ENCODE data around the gene BLOC1S6. TPM values are rescaled to one million over a fixed set of nuclear protein-coding genes. Genes with fewer than 3 reads are reported as not detected.
A peak's percentile ranks its signal among the peaks of the same experiment; 100 is the strongest.

BLOC1S6 gene
- total and polyA plus RNA-seq, 9 of the 15 experiments (the other 6 are each of a cell fraction or from before 2014, with no cell fraction given), result 18.2 to 72.4 (median 38.4) TPM

DNA sequence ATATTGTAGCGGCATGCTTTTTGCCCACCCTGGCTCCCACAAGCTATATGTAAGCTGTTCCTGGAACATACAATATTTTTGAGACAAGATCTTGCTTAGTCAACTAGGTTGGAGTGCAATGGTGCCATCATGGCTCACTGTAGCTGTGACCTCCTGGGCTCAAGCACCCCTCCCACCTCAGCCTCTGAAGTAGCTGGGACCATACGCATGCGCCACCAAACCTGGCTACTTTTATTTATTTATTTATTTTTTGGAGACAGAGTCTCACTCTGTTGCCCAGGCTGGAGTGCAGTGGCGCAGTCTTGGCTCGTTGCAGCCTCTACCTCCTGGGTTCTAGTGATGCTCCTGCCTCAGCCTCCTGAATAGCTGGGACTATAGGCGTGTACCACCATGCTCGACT, 41.0 kb downstream of the BLOC1S6 start:
- WGBS (ENCODE audit: insufficient coverage, low coverage, missing lambda C conversion rate), result 4% methylated on average over 7 of the region's 7 CpGs
- Histone ChIP-seq H3K4me2 (ENCODE audit: insufficient read depth, low read length) (no peak overlapping the region), H3K79me2 (ENCODE audit: control insufficient read depth, insufficient read depth, low read length) (no peaks in the 10 kb centered on the region), H3K4me1 (replicated peaks in 1 of 2; ENCODE audit: control insufficient read depth in 2 of 2, insufficient read depth in 2 of 2, low read length in 2 of 2) (no peaks in the 10 kb centered on the region), H2AFZ (ENCODE audit: low read depth, low read length) (no peak overlapping the region), H3K27me3 (ENCODE audit: control insufficient read depth in 2 of 2, insufficient read depth in 2 of 2, low read length in 2 of 2) (no peaks in the 10 kb centered on the region; a peak in 2 of 5 replicates), H4K20me1 (replicated peaks; ENCODE audit: control insufficient read depth, insufficient read depth, low read length) (no peaks in the 10 kb centered on the region), H3K27ac (ENCODE audit: extremely low read depth, low read depth, low read length) (no peak overlapping the region), H3K36me3 (ENCODE audit: control insufficient read depth, insufficient read depth, low read length) (no peaks in the 10 kb centered on the region), H3K4me3 (no peak overlapping the region), H3K9me1 (ENCODE audit: control insufficient read depth, insufficient read depth, low read length) (no peaks in the 10 kb centered on the region), H3K9me3 (replicated peaks; ENCODE audit: control insufficient read depth, insufficient read depth, low read depth, low read length) (no peaks in the 10 kb centered on the region), H3K9ac (ENCODE audit: insufficient read depth in 1 of 2, low read depth in 2 of 2, low read length in 2 of 2) (no peak overlapping the region)
- in situ Hi-C loops (cut with MboI), result no loop called here
- FAIRE-seq (no peak), ATAC-seq (no peak), DNase-seq (ENCODE audit: extremely low read depth in 1 of 4, low spot score in 3 of 4) (no peak)
- ChIA-PET POLR2A (interaction anchor here (0.8 to 1.0 kb wide), 2 partner anchors 10 to 23 kb away, joined by 3 read pairs; no protein-coding TSS in a partner anchor), CTCF (ENCODE audit: low intra/inter-chr PET ratio) (no interaction called here)
- no peak for TF ChIP-seq ZNF184 (CRISPR knock-in tag; IDR thresholded peaks at IDR 0.05)
- TF ChIP-seq NRF1 (conservative IDR thresholded peaks at IDR 0.05 in 1 of 2, IDR thresholded peaks at IDR 0.05 in 1 of 2), result peak; percentile 79 to 80
- no peak for TF ChIP-seq LARP7 (IDR thresholded peaks at IDR 0.05)
- intact Hi-C loops (cut with micrococcal nuclease), result no loop called here
- BruUV-seq (replicated peaks), result no TSS peak

DNA sequence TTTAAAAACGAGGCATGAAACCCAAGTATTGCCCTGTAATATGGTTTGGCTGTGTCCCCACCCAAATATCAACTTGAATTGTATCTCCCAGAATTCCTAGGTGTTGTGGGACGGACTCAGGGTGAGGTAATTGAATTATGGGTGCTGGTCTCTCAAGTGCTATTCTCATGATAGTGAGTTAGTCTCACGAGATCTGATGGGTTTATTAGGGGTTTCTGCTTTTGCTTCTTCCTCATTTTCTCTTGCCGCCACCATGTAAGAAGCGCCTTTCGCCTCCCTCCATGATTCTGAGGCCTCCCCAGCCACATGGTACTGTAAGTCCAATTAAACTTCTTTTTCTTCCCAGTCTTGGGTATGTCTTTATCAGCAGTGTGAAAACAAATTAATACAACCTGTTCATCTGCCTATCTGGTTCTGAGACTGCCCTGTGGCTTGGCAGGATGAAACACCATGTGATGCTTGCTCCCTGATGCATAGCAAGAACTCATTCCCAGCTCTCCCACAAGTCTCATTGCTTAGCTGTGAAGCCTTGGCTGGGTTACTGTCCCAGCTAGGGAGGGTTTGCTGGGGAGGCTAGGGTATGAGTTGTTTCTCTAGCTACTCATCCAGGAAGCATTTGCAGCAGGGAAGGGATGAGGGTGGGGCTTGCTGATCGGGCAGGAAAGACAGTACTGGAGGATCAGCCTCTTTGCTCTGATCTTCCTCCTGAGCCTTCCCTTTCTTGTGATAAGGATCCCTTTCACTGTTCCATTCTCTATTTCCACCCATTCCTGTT, 43.9 kb downstream of the BLOC1S6 start:
- no TSS peak for BruUV-seq (replicated peaks)
- H3K27ac ChIP-seq (ENCODE audit: extremely low read depth, low read depth, low read length), result no peak overlapping the region
- intact Hi-C loops (cut with micrococcal nuclease), result no loop called here

More for the DNA sequence above, 43.9 kb downstream of the BLOC1S6 start:
- FAIRE-seq (no peak), ATAC-seq (no peak), DNase-seq (ENCODE audit: extremely low read depth in 1 of 4, low spot score in 3 of 4) (no peak)
- H3K9me3 ChIP-seq (replicated peaks; ENCODE audit: control insufficient read depth, insufficient read depth, low read depth, low read length), result no peaks in the 10 kb centered on the region
- no peaks in the 10 kb centered on the region for H3K79me2 ChIP-seq (ENCODE audit: control insufficient read depth, insufficient read depth, low read length)
- 17% methylated on average over 7 of the region's 7 CpGs for WGBS (ENCODE audit: insufficient coverage, low coverage, missing lambda C conversion rate)
- no peaks in the 10 kb centered on the region for H3K36me3 ChIP-seq (ENCODE audit: control insufficient read depth, insufficient read depth, low read length)
- no peak overlapping the region for H3K9ac ChIP-seq (ENCODE audit: insufficient read depth in 1 of 2, low read depth in 2 of 2, low read length in 2 of 2)
- 0 out of 2 replicates have a peak overlapping the region, but pooled peaks have one; percentile 26 for H2AFZ ChIP-seq (ENCODE audit: low read depth, low read length)
- no peak overlapping the region for H3K4me3 ChIP-seq
- H4K20me1 ChIP-seq (replicated peaks; ENCODE audit: control insufficient read depth, insufficient read depth, low read length), result no peaks in the 10 kb centered on the region
- TF ChIP-seq, protein P1, sequence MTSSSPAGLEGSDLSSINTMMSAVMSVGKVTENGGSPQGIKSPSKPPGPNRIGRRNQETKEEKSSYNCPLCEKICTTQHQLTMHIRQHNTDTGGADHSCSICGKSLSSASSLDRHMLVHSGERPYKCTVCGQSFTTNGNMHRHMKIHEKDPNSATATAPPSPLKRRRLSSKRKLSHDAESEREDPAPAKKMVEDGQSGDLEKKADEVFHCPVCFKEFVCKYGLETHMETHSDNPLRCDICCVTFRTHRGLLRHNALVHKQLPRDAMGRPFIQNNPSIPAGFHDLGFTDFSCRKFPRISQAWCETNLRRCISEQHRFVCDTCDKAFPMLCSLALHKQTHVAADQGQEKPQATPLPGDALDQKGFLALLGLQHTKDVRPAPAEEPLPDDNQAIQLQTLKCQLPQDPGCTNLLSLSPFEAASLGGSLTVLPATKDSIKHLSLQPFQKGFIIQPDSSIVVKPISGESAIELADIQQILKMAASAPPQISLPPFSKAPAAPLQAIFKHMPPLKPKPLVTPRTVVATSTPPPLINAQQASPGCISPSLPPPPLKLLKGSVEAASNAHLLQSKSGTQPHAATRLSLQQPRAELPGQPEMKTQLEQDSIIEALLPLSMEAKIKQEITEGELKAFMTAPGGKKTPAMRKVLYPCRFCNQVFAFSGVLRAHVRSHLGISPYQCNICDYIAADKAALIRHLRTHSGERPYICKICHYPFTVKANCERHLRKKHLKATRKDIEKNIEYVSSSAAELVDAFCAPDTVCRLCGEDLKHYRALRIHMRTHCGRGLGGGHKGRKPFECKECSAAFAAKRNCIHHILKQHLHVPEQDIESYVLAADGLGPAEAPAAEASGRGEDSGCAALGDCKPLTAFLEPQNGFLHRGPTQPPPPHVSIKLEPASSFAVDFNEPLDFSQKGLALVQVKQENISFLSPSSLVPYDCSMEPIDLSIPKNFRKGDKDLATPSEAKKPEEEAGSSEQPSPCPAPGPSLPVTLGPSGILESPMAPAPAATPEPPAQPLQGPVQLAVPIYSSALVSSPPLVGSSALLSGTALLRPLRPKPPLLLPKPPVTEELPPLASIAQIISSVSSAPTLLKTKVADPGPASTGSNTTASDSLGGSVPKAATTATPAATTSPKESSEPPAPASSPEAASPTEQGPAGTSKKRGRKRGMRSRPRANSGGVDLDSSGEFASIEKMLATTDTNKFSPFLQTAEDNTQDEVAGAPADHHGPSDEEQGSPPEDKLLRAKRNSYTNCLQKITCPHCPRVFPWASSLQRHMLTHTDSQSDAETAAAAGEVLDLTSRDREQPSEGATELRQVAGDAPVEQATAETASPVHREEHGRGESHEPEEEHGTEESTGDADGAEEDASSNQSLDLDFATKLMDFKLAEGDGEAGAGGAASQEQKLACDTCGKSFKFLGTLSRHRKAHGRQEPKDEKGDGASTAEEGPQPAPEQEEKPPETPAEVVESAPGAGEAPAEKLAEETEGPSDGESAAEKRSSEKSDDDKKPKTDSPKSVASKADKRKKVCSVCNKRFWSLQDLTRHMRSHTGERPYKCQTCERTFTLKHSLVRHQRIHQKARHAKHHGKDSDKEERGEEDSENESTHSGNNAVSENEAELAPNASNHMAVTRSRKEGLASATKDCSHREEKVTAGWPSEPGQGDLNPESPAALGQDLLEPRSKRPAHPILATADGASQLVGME (CRISPR knock-in tag; IDR thresholded peaks at IDR 0.05), result no peak
- TF ChIP-seq ZNF778 (CRISPR knock-in tag; IDR thresholded peaks at IDR 0.05) (no peak), CBFB (CRISPR knock-in tag; IDR thresholded peaks at IDR 0.05) (no peak), ZNF766 (CRISPR knock-in tag; conservative IDR thresholded peaks at IDR 0.05) (peak; percentile 86)
- POLR2A ChIA-PET, result interaction anchor here (1.2 kb wide), 1 partner anchor 14 kb away, joined by 4 read pairs; no protein-coding TSS in a partner anchor
- H3K27me3 ChIP-seq (ENCODE audit: control insufficient read depth in 2 of 2, insufficient read depth in 2 of 2, low read length in 2 of 2), result peaks cover 2 to 14% of the 10 kb centered on the region in 2 experiments; a peak in 3 of 5 replicates
- H3K9me1 ChIP-seq (ENCODE audit: control insufficient read depth, insufficient read depth, low read length), result no peaks in the 10 kb centered on the region
- CTCF ChIA-PET (ENCODE audit: low intra/inter-chr PET ratio), result no interaction called here
- H3K4me2 ChIP-seq (ENCODE audit: insufficient read depth, low read length), result no peak overlapping the region; the same call in 1 of the 2 replicates
- in situ Hi-C loops (cut with MboI), result no loop called here
- peaks cover 0 to 12% of the 10 kb centered on the region in 2 experiments; a peak in 2 of 5 replicates for H3K4me1 ChIP-seq (replicated peaks in 1 of 2; ENCODE audit: control insufficient read depth in 2 of 2, insufficient read depth in 2 of 2, low read length in 2 of 2)

Measured in K562 (cell line).